DMS153 treated with DMSO at 0.1 percent for 48 hours (cell line): ENCODE measurements around the gene CCL11.

Experiments
- DNase-seq: peaks from one replicate; lab custom pipeline; 2025; ENCODE audit not compliant: unreplicated experiment; lab: John Stamatoyannopoulos, UW

Gene CCL11

DNA sequence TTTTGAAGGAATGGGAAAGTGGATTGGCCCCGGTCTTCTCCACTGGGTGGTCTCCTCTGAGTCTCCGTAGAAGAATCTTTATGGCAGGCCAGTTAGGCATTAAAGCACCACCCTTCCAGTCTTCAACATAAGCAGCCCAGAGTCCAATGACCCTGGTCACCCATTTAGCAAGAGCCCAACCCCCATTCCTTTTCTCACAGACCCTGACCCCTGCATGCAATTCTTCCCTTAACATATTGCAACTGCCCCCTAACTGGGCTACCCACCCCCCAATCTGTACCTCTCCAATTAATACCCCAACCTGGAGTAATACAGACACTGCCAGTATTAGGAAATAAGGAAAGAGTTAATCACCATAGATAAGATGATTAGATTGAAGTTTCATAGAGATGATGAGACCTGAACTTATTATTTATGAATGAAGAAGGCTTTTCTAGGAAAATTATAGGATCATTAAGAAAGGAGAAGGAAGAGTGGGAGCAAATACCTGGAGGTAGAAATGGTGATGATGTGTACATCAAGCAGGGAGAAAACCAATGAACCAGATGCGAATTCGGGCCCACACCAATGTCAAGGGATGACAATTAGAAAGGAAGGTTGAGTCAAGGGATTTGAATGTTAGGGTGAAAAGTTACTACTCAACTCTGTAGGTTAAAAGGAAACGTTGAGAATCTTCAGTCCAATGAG lies 28.1 kb upstream of the CCL11 start:
- no peak for DNase-seq

DNA sequence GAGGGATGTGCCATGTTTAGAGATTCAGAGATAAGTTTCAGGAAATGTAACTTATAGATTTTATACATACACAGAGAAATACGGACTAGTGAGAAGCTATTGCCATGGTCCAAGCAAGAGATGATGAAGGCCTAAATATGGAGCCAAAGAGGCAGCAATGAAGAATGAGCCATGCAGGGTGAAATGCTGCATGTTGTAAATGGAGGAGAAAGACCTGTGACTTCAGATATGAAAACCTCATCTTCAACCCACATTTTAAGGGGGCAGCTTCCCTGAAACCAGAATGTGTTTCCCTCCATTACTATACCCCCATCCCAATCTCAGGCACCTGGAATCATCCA lies 27.6 kb upstream of the CCL11 start:
- no peak for DNase-seq

DNA sequence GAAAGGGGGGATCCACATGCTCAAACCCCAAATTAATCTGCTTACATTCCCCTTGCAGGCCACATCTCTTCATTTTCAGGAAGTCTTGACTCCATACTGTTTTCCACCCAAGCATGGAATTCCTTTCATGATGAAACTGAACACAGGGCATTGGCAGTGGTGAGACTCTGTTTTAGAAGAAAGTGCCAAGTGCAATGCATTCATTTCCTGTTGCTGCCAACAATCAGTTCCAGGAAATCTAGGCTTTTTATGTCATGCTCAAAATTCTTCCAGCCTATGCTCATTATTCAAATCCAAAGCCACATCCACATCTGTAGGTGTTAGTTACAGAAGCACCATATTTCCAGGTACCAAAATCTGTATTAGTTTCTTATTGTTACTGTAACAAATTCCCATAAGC lies 26.4 kb upstream of the CCL11 start:
- no peak for DNase-seq

DNA sequence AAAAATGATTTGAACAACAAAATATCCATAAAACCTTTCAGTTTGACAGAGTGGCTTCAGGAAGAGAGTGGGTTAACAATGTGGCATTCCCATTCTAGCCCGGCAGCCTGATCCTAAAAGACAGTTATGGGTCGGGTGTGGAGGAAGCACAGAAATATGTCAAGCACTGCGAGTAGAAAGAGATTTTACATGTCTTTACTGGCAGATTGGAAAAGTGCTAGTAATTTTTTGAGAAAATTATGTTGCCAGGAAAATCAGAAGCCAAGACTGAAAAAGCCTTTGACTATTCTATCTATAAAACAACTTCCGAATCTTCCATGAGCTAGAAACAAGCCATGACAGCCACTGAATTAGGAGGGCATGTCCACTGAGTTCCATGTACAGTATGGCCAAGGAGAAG lies 24.7 kb upstream of the CCL11 start:
- no peak for DNase-seq

DNA sequence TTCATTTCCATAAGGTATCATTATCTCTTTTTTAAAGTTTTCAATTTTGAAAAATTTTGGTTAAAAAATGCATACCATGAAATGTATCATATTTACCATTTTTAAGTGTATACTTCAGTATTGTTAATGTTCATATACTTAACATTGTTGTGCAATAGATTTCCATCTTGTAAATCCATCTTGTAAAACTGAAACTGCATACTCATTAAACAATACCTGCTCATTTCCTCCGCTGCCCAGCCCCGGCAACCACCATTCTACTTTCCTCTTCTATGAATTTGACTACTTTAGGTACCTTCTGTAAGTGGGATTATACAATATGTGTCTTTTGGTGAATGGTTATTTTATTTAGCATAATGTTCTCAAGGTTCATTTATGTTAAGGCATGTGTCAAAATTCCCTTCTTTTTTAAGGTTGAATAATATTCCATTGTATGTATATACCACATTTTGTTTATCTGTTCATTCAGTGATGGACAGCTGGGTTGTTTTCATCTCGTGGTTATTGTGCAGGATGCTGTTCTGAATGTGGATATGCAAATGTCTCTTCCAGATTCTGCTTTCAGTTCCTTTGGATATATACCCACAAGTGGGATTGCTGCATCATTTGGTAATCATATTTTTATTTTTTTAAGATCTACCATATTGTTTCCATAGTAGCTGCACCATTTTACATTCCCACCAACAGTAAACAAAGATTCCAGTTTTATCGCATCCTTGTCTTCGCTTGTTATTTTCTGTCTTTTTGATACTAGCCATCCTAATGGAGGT lies 23.8 kb upstream of the CCL11 start:
- DNase-seq: no peak

DNA sequence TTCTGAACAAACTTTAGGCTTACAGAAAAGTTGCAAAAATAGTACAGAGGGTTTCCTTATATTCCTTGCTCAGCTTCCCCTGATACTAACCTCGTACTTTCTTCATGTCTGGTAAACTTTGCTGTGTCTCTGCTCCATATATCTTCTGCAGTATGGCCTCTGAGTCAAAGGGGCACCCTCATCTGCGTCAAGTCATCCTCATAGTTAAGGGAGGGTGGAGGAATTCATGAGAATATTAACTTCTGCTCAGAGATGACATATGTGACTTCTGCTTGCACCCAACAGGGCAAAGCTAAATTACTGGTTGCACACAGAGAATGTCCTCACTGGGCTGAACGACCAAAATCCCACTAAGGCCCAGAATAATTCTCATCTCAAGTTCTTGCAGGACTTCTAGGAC lies 19.8 kb upstream of the CCL11 start:
- no peak for DNase-seq

DNA sequence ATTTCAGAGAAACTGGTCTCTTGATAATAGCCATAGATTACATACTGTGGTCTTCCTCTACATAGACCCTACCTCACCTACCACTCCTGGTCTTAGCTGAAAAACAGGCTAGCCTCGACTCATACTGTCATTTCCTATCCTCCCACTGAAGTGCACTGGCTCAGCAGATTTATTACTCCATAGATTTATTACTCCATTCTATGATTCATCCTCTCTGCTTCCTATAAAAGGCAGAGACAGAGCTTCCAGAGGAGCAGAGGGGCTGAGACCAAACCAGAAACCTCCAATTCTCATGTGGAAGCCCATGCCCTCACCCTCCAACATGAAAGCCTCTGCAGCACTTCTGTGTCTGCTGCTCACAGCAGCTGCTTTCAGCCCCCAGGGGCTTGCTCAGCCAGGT lies 15.6 kb upstream of the CCL11 start, which contains the start of gene CCL7:
TSS of gene CCL7 (plus strand) at position 253 of the 400 bp plus-strand sequence. CDS start at position 323, 70 bp downstream.
- DNase-seq: no peak

DNA sequence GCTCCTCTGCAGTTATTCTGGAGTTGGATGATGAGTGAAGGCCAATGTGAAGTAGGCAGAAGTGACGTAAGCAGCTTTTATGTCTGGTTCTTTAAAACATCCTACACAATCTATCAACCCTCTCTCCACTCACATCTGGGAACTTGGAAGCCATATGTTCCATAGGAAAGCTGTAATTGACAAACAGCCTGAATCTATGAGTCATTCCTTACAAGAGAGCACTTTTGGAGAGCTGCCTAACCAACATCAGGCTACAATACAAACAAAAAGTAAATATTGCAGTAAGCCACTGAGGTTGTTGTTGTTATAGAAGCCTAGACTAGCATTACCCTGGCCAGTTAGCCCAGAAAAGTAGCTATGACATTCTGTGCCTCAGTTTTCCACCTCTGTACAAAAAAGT lies 9.7 kb upstream of the CCL11 start:
- DNase-seq: peak; percentile 44

DNA sequence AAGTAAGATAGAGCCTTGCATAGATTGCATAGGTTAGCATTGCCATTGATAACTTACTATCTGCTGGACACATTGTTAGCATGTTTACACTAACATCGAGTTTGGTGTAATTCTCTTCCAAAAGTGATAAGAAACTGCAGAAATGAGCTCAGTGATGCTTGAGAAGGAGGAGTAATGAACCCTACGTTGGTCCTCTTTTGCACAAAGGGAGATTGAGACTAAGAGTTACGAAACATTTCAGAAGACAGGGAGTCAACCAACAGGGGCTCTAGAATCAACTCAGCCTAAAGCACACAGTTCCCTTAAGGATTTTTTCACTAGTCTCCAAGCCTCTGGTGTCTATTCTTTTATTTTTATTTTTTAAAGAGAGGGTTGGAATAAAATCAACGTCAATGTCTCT lies 8.7 kb upstream of the CCL11 start:
- no peak for DNase-seq

DNA sequence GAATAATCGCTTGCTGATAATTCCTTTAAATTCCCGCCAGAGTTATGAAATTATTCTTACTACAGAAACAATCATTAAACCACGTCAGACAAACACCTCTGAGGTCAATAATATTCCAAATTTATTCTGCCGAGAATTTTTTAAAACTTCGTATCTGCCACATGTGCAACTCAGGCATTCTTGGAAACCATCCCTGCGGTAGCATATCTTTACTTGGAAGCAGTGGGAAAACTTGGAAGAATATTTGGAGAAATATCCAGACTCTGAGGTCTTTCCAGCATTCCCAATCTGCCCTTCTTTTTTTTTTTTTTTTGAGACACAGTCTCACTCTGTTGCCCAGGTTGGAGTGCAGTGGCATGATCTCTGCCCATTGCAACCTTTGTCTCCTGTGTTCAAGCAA lies 2.0 kb upstream of the CCL11 start:
- DNase-seq: no peak

DNA sequence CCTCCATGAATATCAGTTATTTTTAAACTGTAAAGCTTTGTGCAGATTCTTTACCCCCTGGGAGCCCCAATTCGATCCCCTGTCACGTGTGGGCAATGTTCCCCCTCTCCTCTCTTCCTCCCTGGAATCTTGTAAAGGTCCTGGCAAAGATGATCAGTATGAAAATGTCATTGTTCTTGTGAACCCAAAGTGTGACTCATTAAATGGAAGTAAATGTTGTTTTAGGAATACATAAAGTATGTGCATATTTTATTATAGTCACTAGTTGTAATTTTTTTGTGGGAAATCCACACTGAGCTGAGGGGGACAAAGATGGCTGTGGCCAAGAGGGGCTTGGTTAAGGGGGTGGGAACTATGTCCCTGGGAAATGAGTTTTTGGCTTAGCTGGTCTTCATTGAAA lies 2.3 kb downstream of the CCL11 start:
- DNase-seq: no peak

DNA sequence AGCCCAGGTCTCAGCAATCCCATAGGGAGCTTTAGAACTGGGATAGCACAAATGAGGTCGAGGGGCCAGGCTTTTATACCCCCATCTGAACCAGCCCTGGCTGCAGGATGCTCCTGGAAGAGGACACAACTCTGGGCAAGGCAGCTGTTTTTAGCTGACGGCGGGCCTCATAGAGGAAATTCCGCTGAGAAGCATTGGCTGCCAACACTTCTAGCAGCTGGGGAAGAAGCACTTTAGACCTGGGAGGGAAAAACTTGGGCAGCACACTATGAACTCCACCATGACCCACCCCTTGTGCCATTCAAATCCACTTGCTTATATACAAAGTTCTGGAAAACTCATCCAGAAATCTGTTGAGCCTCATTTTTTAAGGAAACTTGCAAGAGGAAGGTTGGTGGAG lies 5.0 kb downstream of the CCL11 start:
- DNase-seq: no peak

DNA sequence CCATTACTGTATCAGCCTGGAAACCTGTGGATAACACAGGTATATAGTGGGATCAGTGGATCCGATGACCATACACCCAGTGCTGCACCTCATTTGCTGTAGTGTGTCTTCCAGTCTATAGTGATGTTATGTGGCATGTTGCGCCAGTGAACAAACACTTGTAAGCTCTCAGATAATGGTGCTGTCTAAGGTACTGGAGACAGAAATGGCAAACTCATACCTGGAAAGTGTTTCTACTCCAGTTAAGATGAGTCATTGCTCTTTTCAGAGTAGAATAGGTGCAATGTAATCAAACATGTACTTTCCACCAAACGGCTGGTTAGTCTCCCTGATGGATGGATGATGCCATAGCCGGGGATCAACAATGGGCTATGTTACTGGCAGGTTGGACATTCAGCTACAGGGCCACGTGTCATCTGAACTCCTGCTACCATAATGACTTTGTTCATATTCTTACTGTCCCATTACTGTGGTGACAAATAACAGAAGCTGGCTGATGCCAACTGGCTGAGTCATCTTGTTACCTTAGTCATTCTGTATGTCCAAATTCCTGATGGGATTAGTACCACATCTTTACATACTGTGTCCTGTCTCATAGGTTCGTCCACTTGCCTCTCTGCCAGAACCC lies 6.3 kb downstream of the CCL11 start:
- DNase-seq: peak; percentile 18

DNA sequence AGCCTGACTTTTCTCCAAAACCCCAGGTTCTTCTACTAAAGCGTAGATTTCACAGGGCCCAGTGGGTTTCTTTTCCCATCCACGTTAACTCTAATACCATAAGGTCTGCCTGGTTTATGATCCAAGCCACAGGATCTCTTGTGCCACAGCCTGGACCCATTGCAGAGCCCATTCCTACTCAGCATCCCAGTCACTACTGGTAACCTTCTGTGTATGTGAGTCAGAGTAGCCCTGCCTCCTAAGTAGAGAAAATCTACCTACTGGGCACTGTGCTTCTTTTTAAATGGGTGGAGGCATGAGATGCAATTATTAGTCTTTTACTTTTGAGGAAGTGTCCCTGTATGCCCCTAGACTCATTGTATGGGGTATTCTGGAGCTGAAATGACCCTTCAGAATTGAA lies 13.5 kb downstream of the CCL11 start:
- DNase-seq: no peak

DNA sequence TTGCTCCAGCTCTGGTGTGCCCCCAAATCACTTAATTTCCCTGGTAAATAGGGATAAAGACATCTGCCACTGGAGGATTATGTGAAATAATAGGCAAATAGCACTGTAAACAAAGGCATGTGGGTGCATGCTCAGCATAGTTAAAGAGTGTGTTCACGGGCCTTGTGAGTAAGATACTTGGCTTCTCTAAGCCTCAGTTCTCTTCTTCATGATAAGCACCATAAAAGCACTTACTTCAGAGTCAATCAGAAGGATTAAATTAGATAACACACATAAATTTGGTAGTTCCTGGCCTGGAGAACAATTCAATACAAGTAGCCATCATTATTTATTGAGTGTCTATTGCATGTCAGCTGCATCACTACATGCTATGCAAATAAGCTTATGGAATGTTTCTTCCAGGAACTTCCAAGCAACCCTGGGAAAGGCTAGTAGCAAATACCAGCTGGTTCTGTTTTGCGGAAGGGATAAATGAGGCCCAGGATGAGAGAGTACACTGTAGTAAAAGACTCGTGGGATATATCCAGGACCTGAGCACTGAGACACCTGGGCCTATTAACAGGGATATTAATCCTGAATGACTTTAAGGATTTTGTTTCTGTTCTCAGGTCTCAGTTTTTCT lies 14.5 kb downstream of the CCL11 start:
- peak; percentile 19 for DNase-seq

DNA sequence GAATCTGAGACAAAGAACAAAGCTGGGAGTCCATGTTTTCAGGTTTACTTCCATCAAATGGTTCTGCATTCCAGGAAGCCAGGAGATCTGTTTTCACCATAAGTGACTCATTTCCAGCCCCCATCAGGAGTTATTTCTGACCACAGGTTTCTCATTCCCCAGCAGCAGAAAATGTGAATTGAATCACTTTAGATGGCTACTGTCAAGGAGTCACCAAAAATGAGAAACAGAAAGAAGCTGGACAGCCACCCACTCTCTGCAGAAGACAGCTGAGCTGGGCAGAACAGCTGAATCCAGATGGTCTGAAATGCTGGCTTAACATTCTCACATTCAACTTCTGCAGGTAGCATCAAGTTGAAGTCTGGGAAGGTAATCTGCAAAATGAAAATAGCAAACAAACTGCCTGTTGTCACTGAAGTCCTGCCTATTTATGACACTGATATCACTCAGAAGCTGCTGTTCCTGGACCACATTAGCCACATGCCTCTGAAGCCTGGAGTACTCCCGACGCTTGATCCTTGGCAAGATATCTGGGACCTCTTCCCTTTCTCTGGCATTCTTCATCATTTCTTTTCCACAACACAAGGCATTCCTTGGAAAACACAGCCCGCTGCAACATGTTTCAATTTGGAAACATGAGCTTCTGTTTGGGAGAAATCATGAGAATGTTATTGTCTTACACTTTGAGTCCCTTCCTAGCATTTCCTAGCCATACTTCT lies 15.3 kb downstream of the CCL11 start:
- no peak for DNase-seq

DNA sequence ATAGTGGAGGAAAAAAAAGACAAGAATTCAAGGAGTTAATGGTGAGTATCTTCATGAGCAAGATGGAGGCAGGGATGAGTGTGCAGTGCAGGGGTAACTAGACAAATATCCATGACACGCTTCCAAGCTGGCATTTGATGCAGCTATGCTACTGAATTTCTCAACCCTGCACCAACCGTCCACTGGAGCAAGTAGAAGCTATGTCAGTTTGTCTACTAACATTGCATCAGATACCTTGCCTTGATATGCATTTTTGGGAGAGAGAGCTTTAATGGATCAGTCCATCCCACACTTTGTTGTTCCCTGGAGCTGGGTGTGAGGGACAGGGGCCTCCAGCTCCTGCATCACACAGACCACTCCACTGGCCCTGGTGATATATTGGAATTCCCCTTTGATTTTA lies 16.4 kb downstream of the CCL11 start:
- no peak for DNase-seq

DNA sequence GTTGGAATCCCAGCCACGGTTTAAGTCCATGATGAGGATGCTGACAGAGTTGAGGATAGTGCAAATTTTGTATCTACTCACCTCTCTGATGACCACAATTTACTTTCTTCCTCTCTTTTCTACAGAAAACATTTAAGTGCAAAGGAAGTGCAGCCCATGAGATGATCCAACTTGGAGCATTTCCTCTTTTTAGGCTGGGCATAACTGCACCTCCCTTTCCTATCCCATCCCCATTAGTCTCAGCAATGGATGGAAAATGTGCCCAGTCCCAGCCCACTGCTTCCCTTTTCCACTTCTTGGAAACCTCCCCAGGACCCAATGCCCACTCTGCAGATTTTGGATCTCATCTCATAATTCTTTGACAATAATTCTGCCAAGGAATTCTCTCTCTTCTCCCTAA lies 17.1 kb downstream of the CCL11 start:
- DNase-seq: no peak

DNA sequence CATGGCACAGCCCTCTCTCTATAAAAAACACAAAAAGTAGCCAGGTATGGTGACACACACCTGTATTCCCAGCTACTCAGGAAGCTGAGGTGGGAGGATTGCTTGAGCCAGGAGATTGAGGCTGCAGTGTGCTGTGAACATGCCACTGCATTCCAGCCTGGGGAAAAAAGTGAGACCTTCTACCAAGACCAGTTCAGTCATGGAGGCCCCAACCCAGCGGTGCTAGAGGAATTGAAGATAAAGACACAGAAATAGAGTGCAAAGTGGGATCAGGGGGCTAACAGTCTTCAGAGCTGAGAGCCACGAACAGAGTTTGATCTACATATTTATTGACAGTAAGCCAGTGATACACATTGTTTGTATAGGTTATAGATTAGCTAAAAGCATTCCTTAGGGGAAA lies 18.1 kb downstream of the CCL11 start:
- no peak for DNase-seq

DNA sequence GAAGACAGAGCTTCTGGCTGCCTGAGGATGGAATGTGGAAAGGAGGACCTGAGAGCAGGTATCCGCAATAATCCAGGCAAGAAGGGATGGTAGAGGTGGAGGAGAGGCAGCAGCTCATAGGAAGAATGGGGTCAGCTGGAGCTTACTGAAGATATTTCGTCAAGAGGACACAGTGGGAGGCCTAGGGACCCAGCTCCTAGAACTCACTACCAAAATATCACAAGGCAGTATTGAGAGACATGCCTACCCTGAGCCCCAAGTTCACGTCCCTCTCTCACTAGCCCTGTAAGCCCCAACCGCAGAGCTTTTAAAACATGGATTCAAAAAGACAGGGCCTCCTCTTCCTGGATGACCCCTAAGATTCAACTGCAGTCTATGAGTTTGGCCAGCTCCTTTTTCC lies 19.5 kb downstream of the CCL11 start:
- no peak for DNase-seq

DNA sequence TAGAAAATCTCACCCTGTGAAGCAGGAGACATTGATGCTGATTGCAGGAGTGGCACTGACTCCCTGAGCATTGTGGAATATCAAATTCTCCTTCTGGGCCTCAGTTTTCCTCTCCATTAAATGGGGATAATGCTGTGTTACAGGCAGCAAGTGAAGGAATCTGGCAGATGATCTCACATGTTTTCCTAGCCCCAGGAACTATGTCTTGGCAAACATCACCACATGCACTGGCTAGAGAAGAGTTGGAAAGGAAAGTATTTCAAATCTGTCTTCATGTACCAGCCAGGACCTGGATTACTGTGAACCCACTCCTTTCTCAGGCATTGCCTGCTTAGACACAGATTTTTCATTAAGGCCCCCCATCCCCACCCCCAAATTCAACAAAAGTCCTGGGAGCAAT lies 20.1 kb downstream of the CCL11 start:
- DNase-seq: no peak
